AG04450 (cell line): ENCODE results near the gene ARMC9. TPM values are rescaled to one million over a fixed set of nuclear protein-coding genes. Genes with fewer than 3 reads are reported as not detected.
A peak's percentile ranks its signal among the peaks of the same experiment; 100 is the strongest.

Experiments used
- CTCF ChIA-PET: fragments of 300-600, 350-600 bp; formaldehyde crosslinking; extraction: SDS; loops from one replicate; lab custom pipeline; 2022; ENCODE audit warnings: antibody characterized with exemption, inconsistent platforms; lab: Charles Lee
- POLR2A ChIA-PET: fragments of 350-600 bp; formaldehyde crosslinking; extraction: SDS; loops from one replicate; lab custom pipeline; 2021; ENCODE audit warnings: antibody characterized with exemption, inconsistent platforms; lab: Yijun Ruan, JAX
- DNase-seq: peaks from one replicate; pipeline ENCODE4 v3.0.0-alpha.2; 2011; ENCODE audit warnings: low read depth, low spot score
- H3K27ac ChIP-seq: one replicate; pipeline ENCODE4 v1.5.1; 2012; ENCODE audit warnings: low read depth, low read length, control low read depth
- H3K27me3 ChIP-seq: one replicate; pipeline ENCODE4 v1.6.0; 2012; ENCODE audit warnings: low read length; ENCODE audit not compliant: control insufficient read depth, insufficient read depth
- H3K4me3 ChIP-seq: 2 replicates; pipeline ENCODE4 v1.5.1; 2011; ENCODE audit warnings: mild to moderate bottlenecking, low read depth, low read length, control low read depth
- H3K9me3 ChIP-seq: 2 replicates; pipeline ENCODE4 v1.5.1; 2012; ENCODE audit warnings: low read length; ENCODE audit not compliant: control insufficient read depth, insufficient read depth
- CTCF ChIP-seq: IDR thresholded peaks from 2 replicates; pipeline ENCODE4 v1.5.1; 2011; ENCODE audit warnings: low read depth, low read length, control low read depth, inconsistent platforms
- polyA minus RNA-seq: library from RNA; depleted of rRNA, polyadenylated mRNA; stranded (reverse); fragments of >200 nt; gene quantifications from 2 replicates; pipeline ENCODE4 v1.2.3, GENCODE V29; 2011; rRNA and poly(A)+ RNA removed
- polyA plus RNA-seq: library from polyadenylated mRNA; depleted of rRNA; stranded (reverse); fragments of >200 nt; gene quantifications from 2 replicates; pipeline ENCODE4 v1.2.3, GENCODE V29; 2011; rRNA removed

ARMC9 gene
- 49.4 and 51.2 TPM in 2 replicates for polyA plus RNA-seq
- 74.6 and 110 TPM in 2 replicates for polyA minus RNA-seq

- no peak for TF ChIP-seq CTCF
- H3K27ac ChIP-seq: peak within 1 kb of the TSS; percentile 57
- peaks cover 6% of the 10 kb centered on the region for H3K9me3 ChIP-seq
- peak within 1 kb of the TSS; percentile 92 for H3K4me3 ChIP-seq
- ChIA-PET POLR2A (interaction anchor here (0.8 to 1.9 kb wide), 5 partner anchors 9 to 266 kb away, joined by 3 to 5 read pairs (median 5); partner anchors contain the start of gene NCL), CTCF (interaction anchor here (0.6 to 1.3 kb wide), 7 partner anchors 28 to 95 kb away, joined by 3 to 5 read pairs (median 3); no protein-coding TSS in a partner anchor)
- H3K27me3 ChIP-seq: no peaks in the 10 kb centered on the region
- no peak for DNase-seq
These were observed at the start of gene ARMC9 for GRCh38 chr2:231198291-231199173. Gene ARMC9 (plus strand): TSS chr2:231198631. CDS start chr2:231206239, 7,608 bp downstream.

GRCh38 chr2:231152800-231153557, 45.5 kb upstream of the ARMC9 start:
- Histone ChIP-seq H3K27me3 (no peaks in the 10 kb centered on the region), H3K4me3 (no peak overlapping the region), H3K27ac (no peak overlapping the region), H3K9me3 (no peaks in the 10 kb centered on the region)
- POLR2A ChIA-PET: interaction anchor here (1.2 kb wide), 1 partner anchor 35 kb away, joined by 3 read pairs; no protein-coding TSS in a partner anchor
- DNase-seq: peak; percentile 55
- no peak for TF ChIP-seq CTCF
- CTCF ChIA-PET: interaction anchor here (1.4 to 2.0 kb wide), 2 partner anchors 40 to 74 kb away, joined by 5 to 8 read pairs; no protein-coding TSS in a partner anchor

GRCh38 chr2:231159306-231159705, 39.1 kb upstream of the ARMC9 start:
- Histone ChIP-seq H3K4me3 (no peak overlapping the region), H3K27ac (peak overlapping the region; percentile 47), H3K9me3 (no peaks in the 10 kb centered on the region), H3K27me3 (no peaks in the 10 kb centered on the region)
- CTCF ChIA-PET: interaction anchor here (1.5 to 1.8 kb wide), 2 partner anchors 33 to 55 kb away, joined by 5 to 7 read pairs; no protein-coding TSS in a partner anchor
- DNase-seq: no peak
- TF ChIP-seq CTCF: no peak
- POLR2A ChIA-PET: interaction anchor here (0.6 to 1.0 kb wide), 3 partner anchors 11 to 33 kb away, joined by 3 to 8 read pairs (median 4); no protein-coding TSS in a partner anchor

DNA sequence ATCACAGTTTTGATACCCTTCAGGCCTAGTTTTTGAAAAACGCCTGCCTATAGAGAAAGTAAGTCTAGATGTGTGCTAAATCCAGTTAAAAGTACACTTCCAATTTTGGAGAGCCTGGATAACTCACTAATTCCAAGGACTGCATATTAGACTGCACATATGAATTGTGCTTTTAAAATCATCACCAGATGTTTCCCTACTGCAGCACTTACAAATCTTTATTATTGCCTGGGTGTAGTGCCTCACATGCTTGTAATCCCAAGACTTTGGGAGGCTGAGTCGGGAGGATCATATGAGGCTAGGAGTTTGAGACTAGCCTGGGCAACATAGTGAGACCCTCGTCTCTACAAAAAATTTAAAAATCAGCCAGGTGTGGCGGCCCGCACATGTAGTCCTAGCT, 37.7 kb upstream of the ARMC9 start:
- DNase-seq: no peak
- ChIA-PET POLR2A (interaction anchor here (0.7 kb wide), 1 partner anchor 29 kb away, joined by 3 read pairs; no protein-coding TSS in a partner anchor), CTCF (interaction anchor here (1.0 to 1.8 kb wide), 3 partner anchors 32 to 108 kb away, joined by 4 to 7 read pairs (median 5); no protein-coding TSS in a partner anchor)
- no peaks in the 10 kb centered on the region for H3K27me3 ChIP-seq
- H3K4me3 ChIP-seq: no peak overlapping the region
- no peak for TF ChIP-seq CTCF
- H3K27ac ChIP-seq: peak overlapping the region; percentile 98
- H3K9me3 ChIP-seq: no peaks in the 10 kb centered on the region
